Measurements from ENCODE around the gene P2RY13. TPM values are rescaled to one million over a fixed set of nuclear protein-coding genes. Genes with fewer than 3 reads are reported as not detected.
A peak's percentile ranks its signal among the peaks of the same experiment; 100 is the strongest.

P2RY13 gene
- total RNA-seq, 1 experiment from 2014 or later = not detected

DNA sequence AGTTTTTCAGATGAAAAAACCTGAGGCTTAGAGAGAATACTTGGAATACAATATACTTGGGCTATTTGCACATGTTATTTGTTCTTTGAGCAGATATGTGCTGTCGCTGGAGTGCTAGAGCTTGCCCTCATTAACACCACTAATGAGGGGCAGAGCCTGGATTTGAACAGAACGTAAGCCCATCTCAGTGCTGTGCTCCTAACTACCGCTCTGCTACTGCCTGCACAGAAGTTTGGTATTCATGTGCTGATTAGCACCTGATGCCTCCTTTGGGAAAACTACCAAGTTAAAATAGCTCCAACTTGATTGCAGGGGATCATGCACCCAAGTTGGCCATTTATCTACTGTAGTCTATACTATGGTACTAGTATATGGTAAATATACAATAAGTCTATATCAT, 16.4 kb downstream of the P2RY13 start:
- ATAC-seq = no peak
- CTCF ChIA-PET = no interaction called here
- H3K79me2 ChIP-seq (ENCODE audit: low read length) = peaks cover 83% of the 10 kb centered on the region

DNA sequence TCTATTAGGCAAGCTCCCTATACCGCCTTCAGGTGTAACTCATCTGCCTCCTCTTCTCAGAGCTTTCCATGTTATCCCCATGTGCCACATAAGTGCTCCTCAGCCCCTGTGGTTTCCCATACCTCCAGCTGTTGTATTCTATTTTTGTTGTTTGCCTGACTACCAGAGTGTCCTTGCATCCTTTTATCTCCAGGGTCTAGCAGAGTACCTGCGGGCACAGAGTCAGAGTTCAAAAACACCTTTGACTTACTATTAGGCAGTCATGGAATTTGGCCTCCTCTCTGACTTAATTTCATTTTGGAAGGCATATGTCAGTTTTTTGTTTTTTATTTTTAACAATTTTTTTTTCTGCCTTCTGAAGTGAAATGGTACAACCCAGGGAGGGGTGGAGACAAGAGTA, 19.8 kb downstream of the P2RY13 start:
- H3K4me1 ChIP-seq (ENCODE audit: insufficient read depth, low read length) = peaks cover 58% of the 10 kb centered on the region
- H4K20me1 ChIP-seq (ENCODE audit: low read length) = no peaks in the 10 kb centered on the region
- intact Hi-C loops (cut with micrococcal nuclease) = no loop called here
- no TSS peak for BruUV-seq (replicated peaks)
- H2AFZ ChIP-seq (ENCODE audit: low read length) = no peak overlapping the region
- H3K36me3 ChIP-seq (ENCODE audit: low read depth, low read length) = no peaks in the 10 kb centered on the region
- H3K27me3 ChIP-seq (ENCODE audit: low read length) = no peaks in the 10 kb centered on the region
- H3K9me2 ChIP-seq (replicated peaks; ENCODE audit: low read length) = no peaks in the 10 kb centered on the region
- no peak for DNase-seq
- ChIA-PET CTCF (no interaction called here), POLR2A (ENCODE audit: unreplicated experiment) (no interaction called here)
- H3K27ac ChIP-seq (ENCODE audit: low read length) = no peak overlapping the region
- no peak overlapping the region for H3K9ac ChIP-seq (ENCODE audit: low read length)
- no peak overlapping the region for H3K4me3 ChIP-seq (ENCODE audit: low read length)
- TF ChIP-seq EZH2phosphoT487 (IDR thresholded peaks at IDR 0.05; ENCODE audit: borderline replicate concordance, low read length) = no peak
- TF ChIP-seq EZH2 (IDR thresholded peaks at IDR 0.05; ENCODE audit: low read length, unreplicated experiment) = no peak
- TF ChIP-seq CTCF (conservative IDR thresholded peaks at IDR 0.05; ENCODE audit: low read depth, low read length) = no peak
- peaks cover 79% of the 10 kb centered on the region for H3K79me2 ChIP-seq (ENCODE audit: low read length)
- ATAC-seq = no peak
- peaks cover 20% of the 10 kb centered on the region for H3F3A ChIP-seq (ENCODE audit: low read length, unreplicated experiment)
- H3K9me3 ChIP-seq (ENCODE audit: low read length) = no peaks in the 10 kb centered on the region
- no peak overlapping the region for H3K4me2 ChIP-seq (ENCODE audit: low read length)

More for the DNA sequence above, 16.4 kb downstream of the P2RY13 start:
- Histone ChIP-seq H3K9me3 (ENCODE audit: low read length) (no peaks in the 10 kb centered on the region), H3K27ac (ENCODE audit: low read length) (no peak overlapping the region), H3K9me2 (replicated peaks; ENCODE audit: low read length) (no peaks in the 10 kb centered on the region), H3K9ac (ENCODE audit: low read length) (no peak overlapping the region), H3K4me1 (ENCODE audit: insufficient read depth, low read length) (peaks cover 61% of the 10 kb centered on the region), H3K27me3 (ENCODE audit: low read length) (no peaks in the 10 kb centered on the region), H3K36me3 (ENCODE audit: low read depth, low read length) (no peaks in the 10 kb centered on the region), H2AFZ (ENCODE audit: low read length) (no peak overlapping the region), H4K20me1 (ENCODE audit: low read length) (no peaks in the 10 kb centered on the region), H3F3A (ENCODE audit: low read length, unreplicated experiment) (no peaks in the 10 kb centered on the region), H3K4me2 (ENCODE audit: low read length) (no peak overlapping the region), H3K4me3 (ENCODE audit: low read length) (no peak overlapping the region)
- intact Hi-C loops (cut with micrococcal nuclease) = no loop called here
- POLR2A ChIA-PET (ENCODE audit: unreplicated experiment) = no interaction called here
- DNase-seq = no peak
- BruUV-seq (replicated peaks) = no TSS peak
- no peak for TF ChIP-seq EZH2phosphoT487 (IDR thresholded peaks at IDR 0.05; ENCODE audit: borderline replicate concordance, low read length)
- no peak for TF ChIP-seq EZH2 (IDR thresholded peaks at IDR 0.05; ENCODE audit: low read length, unreplicated experiment)
- no peak for TF ChIP-seq CTCF (conservative IDR thresholded peaks at IDR 0.05; ENCODE audit: low read depth, low read length)

- Histone ChIP-seq H3K9me2 (replicated peaks; ENCODE audit: low read length) (no peaks in the 10 kb centered on the region), H3K9ac (ENCODE audit: low read length) (peak overlapping the region; percentile 58), H3K4me2 (ENCODE audit: low read length) (peak overlapping the region; percentile 85), H3K27me3 (ENCODE audit: low read length) (no peaks in the 10 kb centered on the region), H3K4me1 (ENCODE audit: insufficient read depth, low read length) (peaks cover 66% of the 10 kb centered on the region), H3K4me3 (ENCODE audit: low read length) (peak overlapping the region; percentile 49), H3F3A (ENCODE audit: low read length, unreplicated experiment) (peaks cover 21% of the 10 kb centered on the region), H4K20me1 (ENCODE audit: low read length) (no peaks in the 10 kb centered on the region), H3K79me2 (ENCODE audit: low read length) (peaks cover 73% of the 10 kb centered on the region), H3K27ac (ENCODE audit: low read length) (peak overlapping the region; percentile 95), H2AFZ (ENCODE audit: low read length) (no peak overlapping the region), H3K36me3 (ENCODE audit: low read depth, low read length) (no peaks in the 10 kb centered on the region), H3K9me3 (ENCODE audit: low read length) (no peaks in the 10 kb centered on the region)
- ChIA-PET POLR2A (ENCODE audit: unreplicated experiment) (no interaction called here), CTCF (interaction anchor here (0.6 to 0.7 kb wide), 2 partner anchors 20 to 810 kb away, joined by 3 to 7 read pairs; no protein-coding TSS in a partner anchor)
- no TSS peak for BruUV-seq (replicated peaks)
- TF ChIP-seq CTCF (conservative IDR thresholded peaks at IDR 0.05; ENCODE audit: low read depth, low read length) (no peak), EZH2 (IDR thresholded peaks at IDR 0.05; ENCODE audit: low read length, unreplicated experiment) (no peak), EZH2phosphoT487 (IDR thresholded peaks at IDR 0.05; ENCODE audit: borderline replicate concordance, low read length) (no peak)
- peak; percentile 66 for DNase-seq
- intact Hi-C loops (cut with micrococcal nuclease) = no loop called here
- ATAC-seq = peak; percentile 25; the same call in 1 of the 2 replicates
These were observed 21.5 kb downstream of the P2RY13 start for GRCh38 chr3:151307583-151308488.

Measured in PC-3 (cell line).